ENCODE data around the gene TMEM238L.

GRCh38 chr17:10767232-10767631 lies 36.7 kb downstream of the TMEM238L start:
- TF ChIP-seq POLR2A (IDR thresholded peaks at IDR 0.05) (no peak), CTCF (IDR thresholded peaks at IDR 0.05) (no peak), EP300 (IDR thresholded peaks at IDR 0.05) (no peak), POLR2AphosphoS5 (IDR thresholded peaks at IDR 0.05) (no peak)
